IMR-90 (cell line): ENCODE measurements around the gene RTCA. TPM values are rescaled to one million over a fixed set of nuclear protein-coding genes. Genes with fewer than 3 reads are reported as not detected.

Experiments used
- ATAC-seq: fragments of 200-7000 bp; cut with Tn5 transposase; 2 replicates; pipeline ENCODE4 v1.9.1; 2020; ENCODE audit warnings: low read depth, mild to moderate bottlenecking, moderate library complexity
- BruUV-seq: library from RNA; stranded (reverse); fragments of 400-500 nt; replicated peaks from 2 replicates; lab custom pipeline; 2021; lab: Mats Ljungman, UMichigan
- CTCF ChIA-PET: fragments of 300-600 bp; formaldehyde crosslinking; extraction: SDS; loops from one replicate; lab custom pipeline; 2021; ENCODE audit warnings: antibody characterized with exemption; lab: Yijun Ruan, JAX
- POLR2A ChIA-PET: fragments of 300-600 bp; sonication (Branson Sonifier 250); formaldehyde crosslinking; loops from one replicate; lab custom pipeline; 2022; ENCODE audit warnings: antibody characterized with exemption; ENCODE audit not compliant: unreplicated experiment; lab: Charles Lee
- DNase-seq: peaks from one replicate; pipeline ENCODE4 v3.0.0; 2013
- H2AFZ ChIP-seq: replicated peaks from 2 replicates; pipeline ENCODE3; 2013; ENCODE audit warnings: low read length, mild to moderate bottlenecking; ENCODE audit not compliant: poor library complexity
- H2AK5ac ChIP-seq: 2 replicates; pipeline ENCODE4 v1.6.1; 2013; ENCODE audit warnings: low read depth, low read length, inconsistent platforms
- H2AK9ac ChIP-seq: replicated peaks from 2 replicates; pipeline ENCODE3; 2013; ENCODE audit warnings: mild to moderate bottlenecking, low read depth, low read length, moderate library complexity; ENCODE audit not compliant: poor library complexity
- H2BK120ac ChIP-seq: 2 replicates; pipeline ENCODE4 v1.6.1; 2013; ENCODE audit warnings: low read depth, low read length, inconsistent platforms
- H2BK15ac ChIP-seq: 3 replicates; pipeline ENCODE4 v1.6.1; 2013; ENCODE audit warnings: low read depth, low read length, inconsistent platforms
- H2BK20ac ChIP-seq: 2 replicates; pipeline ENCODE4 v1.6.1; 2013; ENCODE audit warnings: low read depth, mild to moderate bottlenecking, inconsistent platforms, low read length, moderate library complexity
- H2BK5ac ChIP-seq: 2 replicates; pipeline ENCODE4 v1.6.1; 2013; ENCODE audit warnings: mild to moderate bottlenecking, low read depth, low read length, inconsistent platforms; ENCODE audit not compliant: poor library complexity, severe bottlenecking
- H3K14ac ChIP-seq: replicated peaks from 2 replicates; pipeline ENCODE4 v1.6.1; 2013; ENCODE audit warnings: low read depth, low read length, inconsistent platforms
- H3K18ac ChIP-seq: 2 replicates; pipeline ENCODE4 v1.6.1; 2013; ENCODE audit warnings: low read depth, low read length, control low read depth
- H3K23ac ChIP-seq: 2 replicates; pipeline ENCODE4 v1.6.1; 2013; ENCODE audit warnings: low read depth, low read length, inconsistent platforms
- H3K27ac ChIP-seq: 2 replicates; pipeline ENCODE4 v1.5.1; 2013; ENCODE audit warnings: mild to moderate bottlenecking, control low read depth, low read length; ENCODE audit not compliant: insufficient read depth
- H3K27me3 ChIP-seq: 2 replicates; pipeline ENCODE4 v1.6.1; 2013; ENCODE audit warnings: low read length; ENCODE audit not compliant: control insufficient read depth, insufficient read depth
- H3K36me3 ChIP-seq: 2 replicates; pipeline ENCODE4 v1.6.1; 2013; ENCODE audit warnings: low read length, mixed read lengths; ENCODE audit not compliant: control insufficient read depth, insufficient read depth
- H3K4ac ChIP-seq: 2 replicates; pipeline ENCODE4 v1.6.1; 2013; ENCODE audit warnings: low read depth, low read length, inconsistent platforms
- H3K4me1 ChIP-seq: 2 replicates; pipeline ENCODE4 v1.6.1; 2013; ENCODE audit warnings: low read length, mixed read lengths; ENCODE audit not compliant: control insufficient read depth, insufficient read depth
- H3K4me2 ChIP-seq: 2 replicates; pipeline ENCODE4 v1.6.1; 2013; ENCODE audit warnings: low read depth, mild to moderate bottlenecking, control low read depth, low read length, moderate library complexity
- H3K4me3 ChIP-seq: 2 replicates; pipeline ENCODE4 v1.5.1; 2013; ENCODE audit warnings: low read depth, mild to moderate bottlenecking, control low read depth, low read length, moderate library complexity; ENCODE audit not compliant: insufficient read depth
- H3K56ac ChIP-seq: 2 replicates; pipeline ENCODE4 v1.6.1; 2013; ENCODE audit warnings: low read length, inconsistent platforms; ENCODE audit not compliant: insufficient read depth; ENCODE audit errors: extremely low read depth
- H3K79me1 ChIP-seq, 2 experiments: 2 replicates each; pipeline ENCODE4 v1.6.1; 2013; ENCODE audit warnings: low read length in 2 of 2, inconsistent platforms in 1 of 2, low read depth in 1 of 2
- H3K9ac ChIP-seq: 2 replicates; pipeline ENCODE4 v1.6.1; 2013; ENCODE audit warnings: low read depth, low read length, control low read depth
- H3K9me1 ChIP-seq: 2 replicates; pipeline ENCODE4 v1.6.1; 2013; ENCODE audit warnings: low read length, inconsistent platforms; ENCODE audit not compliant: insufficient read depth
- H3K9me3 ChIP-seq: 2 replicates; pipeline ENCODE4 v1.6.1; 2013; ENCODE audit warnings: low read length; ENCODE audit not compliant: control insufficient read depth, insufficient read depth
- H4K20me1 ChIP-seq: 2 replicates; pipeline ENCODE4 v1.6.1; 2013; ENCODE audit warnings: low read length, inconsistent platforms; ENCODE audit not compliant: insufficient read depth
- H4K5ac ChIP-seq: 2 replicates; pipeline ENCODE4 v1.6.1; 2013; ENCODE audit warnings: mild to moderate bottlenecking, low read depth, low read length, control low read depth
- H4K8ac ChIP-seq, 2 experiments: 2 replicates each; pipeline ENCODE4 v1.6.1; 2013; ENCODE audit warnings: low read depth in 2 of 2, low read length in 2 of 2, control low read depth in 1 of 2, inconsistent platforms in 1 of 2
- H4K91ac ChIP-seq: 2 replicates; pipeline ENCODE4 v1.6.1; 2013; ENCODE audit warnings: low read depth, low read length, inconsistent platforms; ENCODE audit not compliant: insufficient read depth
- BHLHE40 ChIP-seq: fragments of 150-350 bp; IDR thresholded peaks from 2 replicates; pipeline ENCODE4 v1.6.1; 2016; ENCODE audit warnings: mild to moderate bottlenecking, low read depth, low read length
- CEBPB ChIP-seq: IDR thresholded peaks from 2 replicates; pipeline ENCODE4 v1.6.1; 2012; ENCODE audit warnings: low read depth, low read length, improper control_type of control experiment
- CHD1 ChIP-seq: IDR thresholded peaks from 2 replicates; pipeline ENCODE4 v1.6.1; 2012; ENCODE audit warnings: low read depth, low read length, improper control_type of control experiment
- CTCF ChIP-seq: conservative IDR thresholded peaks from 2 replicates; pipeline ENCODE4 v1.5.1; 2012; ENCODE audit warnings: mild to moderate bottlenecking, low read depth, low read length, improper control_type of control experiment
- FOS ChIP-seq: fragments of 150-350 bp; IDR thresholded peaks from 2 replicates; pipeline ENCODE4 v1.6.1; 2016; ENCODE audit warnings: low read depth, low read length
- MAFK ChIP-seq: IDR thresholded peaks from 2 replicates; pipeline ENCODE4 v1.6.1; 2012; ENCODE audit warnings: low read depth, low read length, improper control_type of control experiment
- MAZ ChIP-seq: IDR thresholded peaks from 2 replicates; pipeline ENCODE4 v1.6.1; 2012; ENCODE audit warnings: low read depth, mild to moderate bottlenecking, low read length, improper control_type of control experiment, moderate library complexity, borderline replicate concordance
- MXI1 ChIP-seq: IDR thresholded peaks from 2 replicates; pipeline ENCODE4 v1.6.1; 2012; ENCODE audit warnings: low read depth, mild to moderate bottlenecking, low read length, moderate library complexity, borderline replicate concordance
- NFE2L2 ChIP-seq: fragments of 150-350 bp; IDR thresholded peaks from 2 replicates; pipeline ENCODE4 v1.6.1; 2016; ENCODE audit warnings: low read depth, mild to moderate bottlenecking, low read length
- POLR2A ChIP-seq: IDR thresholded peaks from 2 replicates; pipeline ENCODE4 v1.6.1; 2012; ENCODE audit warnings: mild to moderate bottlenecking, low read depth, low read length
- RAD21 ChIP-seq: IDR thresholded peaks from 2 replicates; pipeline ENCODE4 v1.6.1; 2012; ENCODE audit warnings: low read length, improper control_type of control experiment
- RCOR1 ChIP-seq: IDR thresholded peaks from 2 replicates; pipeline ENCODE4 v1.6.1; 2012; ENCODE audit warnings: mild to moderate bottlenecking, low read length, improper control_type of control experiment; ENCODE audit not compliant: insufficient replicate concordance
- RFX5 ChIP-seq: IDR thresholded peaks from 2 replicates; pipeline ENCODE4 v1.8.0; 2012; ENCODE audit warnings: low read depth, mild to moderate bottlenecking, low read length, moderate library complexity
- SMC3 ChIP-seq: fragments of 150-350 bp; IDR thresholded peaks from 2 replicates; pipeline ENCODE4 v1.6.1; 2016; ENCODE audit warnings: low read depth, mild to moderate bottlenecking, antibody characterized with exemption, low read length, moderate library complexity
- USF2 ChIP-seq: fragments of 150-350 bp; IDR thresholded peaks from 2 replicates; pipeline ENCODE4 v1.6.1; 2017; ENCODE audit warnings: mild to moderate bottlenecking, antibody characterized with exemption, low read length, low read depth
- WGBS, 2 experiments: methylation state at CpG; one replicate each; pipeline versions ENCODE4 v1.1.5 to v1.1.7; 2013; ENCODE audit warnings: missing lambda C conversion rate in 2 of 2; ENCODE audit not compliant: insufficient read length in 1 of 2; ENCODE audit errors: extremely low coverage in 2 of 2; 5-methylcytosine and 5-hydroxymethylcytosine counted together
- dilution Hi-C: fragments of 300-500 bp; cut with HindIII; formaldehyde crosslinking; loops from one replicate; pipeline ENCODE4 v1.14.3; 2018; ENCODE audit warnings: low sequenced_read_pairs; ENCODE audit not compliant: unreplicated experiment
- in situ Hi-C: fragments of 300-500 bp; cut with MboI; formaldehyde crosslinking; loops from 3 replicates; pipeline ENCODE4 v1.14.3; 2019; ENCODE audit warnings: low sequenced_read_pairs, inconsistent platforms, mixed read lengths
- intact Hi-C: fragments of 100-400 bp; cut with micrococcal nuclease; formaldehyde crosslinking; loops from 2 replicates; pipeline ENCODE4 v1.10.0; 2022
- polyA plus RNA-seq, 3 experiments: library from polyadenylated mRNA; depleted of rRNA; stranded (reverse); fragments of >200 nt; gene quantifications; 2 replicates each; pipeline ENCODE4 v1.2.3, GENCODE V29; 2012; ENCODE audit warnings: low replicate concordance in 1 of 3
- total RNA-seq: library from RNA; depleted of rRNA; stranded (reverse); fragments of >200 nt; gene quantifications from 2 replicates; pipeline ENCODE4 v1.2.3, GENCODE V29; 2012
- TF ChIP-seq, protein P1 (sequence below): fragments of 150-350 bp; IDR thresholded peaks from 2 replicates; pipeline ENCODE4 v1.6.1; 2016; ENCODE audit warnings: low read depth, mild to moderate bottlenecking, low read length, moderate library complexity, borderline replicate concordance

RTCA gene
- total and polyA plus RNA-seq, 2 of the 4 experiments (the other 2 are of a cell fraction) = 26.9 to 29.6 TPM

- no TSS peak for BruUV-seq
- no CpG with 5 or more reads among the region's 2 CpGs for WGBS, 2 experiments
- no peak overlapping the region for H4K8ac ChIP-seq
- no peak overlapping the region for H3K18ac ChIP-seq
- H2BK120ac ChIP-seq = no peak overlapping the region
- H3K4me1 ChIP-seq = no peaks in the 10 kb centered on the region
- H3K14ac ChIP-seq = no peak overlapping the region
- no peak overlapping the region for H2BK20ac ChIP-seq
- H2AK5ac ChIP-seq = no peak overlapping the region
- TF ChIP-seq RAD21 (no peak), BHLHE40 (no peak), MAFK (no peak), POLR2A (no peak), MXI1 (no peak), CHD1 (no peak), MAZ (no peak), NFE2L2 (no peak), FOS (no peak), RFX5 (no peak), RCOR1 (no peak), CTCF (no peak), SMC3 (no peak), CEBPB (no peak), USF2 (no peak)
- TF ChIP-seq, protein P1, sequence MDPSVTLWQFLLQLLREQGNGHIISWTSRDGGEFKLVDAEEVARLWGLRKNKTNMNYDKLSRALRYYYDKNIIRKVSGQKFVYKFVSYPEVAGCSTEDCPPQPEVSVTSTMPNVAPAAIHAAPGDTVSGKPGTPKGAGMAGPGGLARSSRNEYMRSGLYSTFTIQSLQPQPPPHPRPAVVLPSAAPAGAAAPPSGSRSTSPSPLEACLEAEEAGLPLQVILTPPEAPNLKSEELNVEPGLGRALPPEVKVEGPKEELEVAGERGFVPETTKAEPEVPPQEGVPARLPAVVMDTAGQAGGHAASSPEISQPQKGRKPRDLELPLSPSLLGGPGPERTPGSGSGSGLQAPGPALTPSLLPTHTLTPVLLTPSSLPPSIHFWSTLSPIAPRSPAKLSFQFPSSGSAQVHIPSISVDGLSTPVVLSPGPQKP = no peak
- H2AFZ ChIP-seq = no peak overlapping the region
- no peak overlapping the region for H2AK9ac ChIP-seq
- no peak overlapping the region for H2BK15ac ChIP-seq
- dilution Hi-C loops (no loop called here), in situ Hi-C loops (no loop called here), intact Hi-C loops (loop anchor here (5.0 to 10.0 kb wide), 2 partner anchors 55 to 587 kb away; no protein-coding TSS in a partner anchor)
- H3K9me3 ChIP-seq = no peaks in the 10 kb centered on the region
- peaks cover 11 to 13% of the 10 kb centered on the region in 2 experiments for H3K79me1 ChIP-seq
- ChIA-PET POLR2A (no interaction called here), CTCF (no interaction called here)
- DNase-seq = no peak
- H3K56ac ChIP-seq = no peak overlapping the region
- H3K4ac ChIP-seq = no peak overlapping the region
- no peaks in the 10 kb centered on the region for H4K20me1 ChIP-seq
- H4K91ac ChIP-seq = no peak overlapping the region
- H3K23ac ChIP-seq = no peak overlapping the region
- ATAC-seq = no peak
- H3K27me3 ChIP-seq = no peaks in the 10 kb centered on the region
- no peak overlapping the region for H3K27ac ChIP-seq
- H3K36me3 ChIP-seq = peaks cover 30% of the 10 kb centered on the region
- H3K4me2 ChIP-seq = no peak overlapping the region
- no peak overlapping the region for H4K5ac ChIP-seq
- H3K9me1 ChIP-seq = no peaks in the 10 kb centered on the region
- H3K4me3 ChIP-seq = no peak overlapping the region
- no peak overlapping the region for H2BK5ac ChIP-seq
- H3K9ac ChIP-seq = no peak overlapping the region
Measured at GRCh38 chr1:100279954-100280682, 14.1 kb downstream of the RTCA start.
